GM12864 (cell line): ENCODE data around the gene GMDS.

Experiments
- DNase-seq: peaks from one replicate; pipeline ENCODE4 v3.0.0-alpha.2; 2011; ENCODE audit warnings: low read depth
- H3K4me3 ChIP-seq: 2 replicates; pipeline ENCODE4 v1.5.1; 2011; ENCODE audit warnings: mild to moderate bottlenecking, low read depth, low read length, control low read depth
- CTCF ChIP-seq: IDR thresholded peaks from 2 replicates; pipeline ENCODE4 v1.5.1; 2011; ENCODE audit warnings: low read depth, mild to moderate bottlenecking, moderate library complexity, low read length, control low read depth, inconsistent platforms; ENCODE audit errors: missing control alignments

GMDS gene

GRCh38 chr6:1658212-1659005, 587.0 kb downstream of the GMDS start:
- DNase-seq, result no peak
- H3K4me3 ChIP-seq, result no peak overlapping the region

GRCh38 chr6:1657771-1658165, 587.6 kb downstream of the GMDS start:
- TF ChIP-seq CTCF, result no peak
- no peak overlapping the region for H3K4me3 ChIP-seq
- DNase-seq, result no peak

More at GRCh38 chr6:1658212-1659005, 587.0 kb downstream of the GMDS start:
- no peak for TF ChIP-seq CTCF

- H3K4me3 ChIP-seq, result no peak overlapping the region
- no peak for TF ChIP-seq CTCF
- DNase-seq, result no peak
Measured at GRCh38 chr6:1657116-1657770, 588.2 kb downstream of the GMDS start.

- no peak for TF ChIP-seq CTCF
- no peak overlapping the region for H3K4me3 ChIP-seq
- DNase-seq, result no peak
Measured at GRCh38 chr6:1654054-1654453, 591.4 kb downstream of the GMDS start.

- no peak for TF ChIP-seq CTCF
- H3K4me3 ChIP-seq, result no peak overlapping the region
- DNase-seq, result no peak
Measured at GRCh38 chr6:1652842-1653241, 592.6 kb downstream of the GMDS start.

GRCh38 chr6:1651362-1651761, 594.0 kb downstream of the GMDS start:
- no peak overlapping the region for H3K4me3 ChIP-seq
- TF ChIP-seq CTCF, result no peak

More at GRCh38 chr6:1651362-1651761, 594.0 kb downstream of the GMDS start:
- DNase-seq, result no peak
